T-cell (primary cell): ENCODE data around the gene ING5. TPM values are rescaled to one million over a fixed set of nuclear protein-coding genes. Genes with fewer than 3 reads are reported as not detected.

Source experiments
- ATAC-seq, 4 experiments: fragments of 200-7000 bp in 3 of 4; fragments of 150-1000 bp in 1 of 4; cut with Tn5 transposase; replicated peaks in 1 of 4; 1 replicate in 3 of 4; 2 replicates in 1 of 4; pipeline ENCODE4 v1.10.0; 2021; ENCODE audit warnings: moderate library complexity in 3 of 4, mild to moderate bottlenecking in 2 of 4, moderate number of reproducible peaks in 1 of 4
- CTCF ChIA-PET, 2 donors: fragments of 300-600 bp; sonication (Branson Sonifier 250); formaldehyde crosslinking; loops; one replicate each; lab custom pipeline; 2022; ENCODE audit warnings: antibody characterized with exemption in 2 of 2; lab: Charles Lee
- POLR2A ChIA-PET, 2 donors: fragments of 300-600 bp; sonication (Branson Sonifier 250); formaldehyde crosslinking; loops; one replicate each; lab custom pipeline; 2022; ENCODE audit warnings: antibody characterized with exemption in 2 of 2; lab: Charles Lee
- DNase-seq, 35 experiments: peaks; one replicate each; pipeline versions ENCODE4 v3.0.0 to v3.0.0-alpha.2; 2013 to 2023
- H3K27ac ChIP-seq: one replicate; pipeline ENCODE4 v1.5.1; 2013; ENCODE audit warnings: low read length
- H3K27me3 ChIP-seq, 2 experiments: replicated peaks in 1 of 2; 1 replicate in 1 of 2; 2 replicates in 1 of 2; pipeline versions ENCODE4 v1.6.1 to v1.7.0; 2013; ENCODE audit warnings: low read length in 1 of 2, mixed read lengths in 1 of 2; ENCODE audit not compliant: control insufficient read depth in 2 of 2, insufficient read depth in 2 of 2; ENCODE audit errors: extremely low read depth in 1 of 2
- H3K36me3 ChIP-seq, 2 donors: 1 replicate in 1 of 2; 2 replicates in 1 of 2; pipeline versions ENCODE4 v1.6.1 to v1.7.0; 2013; ENCODE audit warnings: low read length in 1 of 2; ENCODE audit not compliant: control insufficient read depth in 2 of 2, insufficient read depth in 1 of 2; ENCODE audit errors: extremely low read depth in 1 of 2
- H3K4me1 ChIP-seq, 2 experiments: 1 replicate in 1 of 2; 2 replicates in 1 of 2; pipeline versions ENCODE4 v1.6.1 to v1.7.0; 2013; ENCODE audit warnings: low read length in 2 of 2, mixed read lengths in 1 of 2; ENCODE audit not compliant: insufficient read depth in 2 of 2, control insufficient read depth in 1 of 2; ENCODE audit errors: extremely low read depth in 1 of 2
- H3K4me3 ChIP-seq, 2 donors: 1 replicate in 1 of 2; 2 replicates in 1 of 2; pipeline versions ENCODE4 v1.5.1 to v1.7.0; 2013; ENCODE audit warnings: mild to moderate bottlenecking in 2 of 2, low read length in 1 of 2, moderate library complexity in 1 of 2; ENCODE audit not compliant: control insufficient read depth in 1 of 2; ENCODE audit errors: extremely low read depth in 1 of 2
- H3K9me3 ChIP-seq: 2 replicates; pipeline ENCODE4 v1.7.0; 2013
- H3K27ac Mint-ChIP-seq, 2 donors: one replicate each; pipeline ENCODE4 v1.8.0; 2020 to 2021; ENCODE audit warnings: mild to moderate bottlenecking in 2 of 2, mixed read lengths in 2 of 2
- H3K27me3 Mint-ChIP-seq, 2 donors: one replicate each; pipeline ENCODE4 v1.8.0; 2021 to 2022; ENCODE audit warnings: mixed read lengths in 2 of 2
- H3K36me3 Mint-ChIP-seq: one replicate; pipeline ENCODE4 v1.8.0; 2021; ENCODE audit warnings: mixed read lengths
- H3K4me1 Mint-ChIP-seq, 3 donors: one replicate each; pipeline ENCODE4 v1.8.0; 2020 to 2022; ENCODE audit warnings: mixed read lengths in 3 of 3, mild to moderate bottlenecking in 1 of 3
- H3K4me3 Mint-ChIP-seq, 3 donors: one replicate each; pipeline ENCODE4 v1.8.0; 2020 to 2022; ENCODE audit warnings: mild to moderate bottlenecking in 3 of 3, mixed read lengths in 3 of 3, moderate library complexity in 3 of 3
- H3K9me3 Mint-ChIP-seq, 3 donors: one replicate each; pipeline ENCODE4 v1.8.0; 2020 to 2022; ENCODE audit warnings: mixed read lengths in 3 of 3
- WGBS: methylation state at CpG from one replicate; pipeline ENCODE4 v1.1.5; 2013; ENCODE audit warnings: missing lambda C conversion rate; ENCODE audit not compliant: insufficient coverage; 5-methylcytosine and 5-hydroxymethylcytosine counted together
- total RNA-seq, 35 experiments: library from RNA in 6 of 35; stranded (reverse) in 6 of 35; fragments of 120-200 nt in 1 of 35; gene quantifications; one replicate each; pipeline versions ENCODE4 v1.2.1 to v1.2.4 and lab custom pipeline; 2013 to 2026

Gene ING5
- 10 to 100 TPM; 63.0 to 98.0 (median 77.4) TPM for total RNA-seq
- total RNA-seq (2013): 48.8 TPM
- 51.4 to 178 (median 78.8) reads per million in 29 experiments for total RNA-seq (lab: John Stamatoyannopoulos, UW)

- under 1% methylated on average over 94 of the region's 96 CpGs for WGBS
- CTCF ChIA-PET: interaction anchor here (1.0 to 2.4 kb wide), 4 partner anchors 13 to 177 kb away, joined by 3 to 15 read pairs (median 6); partner anchors contain the start of gene DTYMK (in 1 of the 2)
- POLR2A ChIA-PET: interaction anchor here in 1 of 2 donors (0.5 to 0.6 kb wide), 2 partner anchors 33 to 143 kb away, joined by 3 read pairs; partner anchors contain the start of gene D2HGDH
- peaks cover 8 to 19% of the 10 kb centered on the region in 2 donors for H3K36me3 ChIP-seq
- Mint-ChIP-seq H3K27ac (peak within 1 kb of the TSS; percentile 86 to 87), H3K27me3 (no peaks in the 10 kb centered on the region), H3K9me3 (no peaks in the 10 kb centered on the region), H3K36me3 (peaks cover 11% of the 10 kb centered on the region), H3K4me3 (peak within 1 kb of the TSS; percentile 81 to 85 (median 84)), H3K4me1 (peaks cover 21 to 31% (median 26%) of the 10 kb centered on the region in 3 donors)
- peak; percentile 86 to 98 (median 95) for DNase-seq
- no peaks in the 10 kb centered on the region for H3K27me3 ChIP-seq
- no peaks in the 10 kb centered on the region for H3K9me3 ChIP-seq
- ATAC-seq: peak; percentile 75 to 79 (median 78)
- peaks cover 6 to 29% of the 10 kb centered on the region in 2 experiments for H3K4me1 ChIP-seq
- peak within 1 kb of the TSS; percentile 67 to 71 for H3K4me3 ChIP-seq
- peak within 1 kb of the TSS; percentile 62 for H3K27ac ChIP-seq
These were observed at the start of gene ING5 for GRCh38 chr2:241701399-241702154. Gene ING5 (plus strand): TSS chr2:241702039. CDS start chr2:241702066, 27 bp downstream.

GRCh38 chr2:241652142-241652541 lies 49.7 kb upstream of the ING5 start:
- no CpG with 5 or more reads among the region's 9 CpGs for WGBS
- Histone ChIP-seq H3K9me3 (no peaks in the 10 kb centered on the region), H3K27ac (no peak overlapping the region), H3K27me3 (no peaks in the 10 kb centered on the region), H3K4me3 (no peak overlapping the region), H3K4me1 (peaks cover 0 to 3% of the 10 kb centered on the region in 2 experiments), H3K36me3 (peaks cover 32 to 58% of the 10 kb centered on the region in 2 donors)
- H3K4me1 Mint-ChIP-seq: peaks cover 9 to 17% (median 15%) of the 10 kb centered on the region in 3 donors
- ChIA-PET CTCF (no interaction called here), POLR2A (no interaction called here)
- no peaks in the 10 kb centered on the region for H3K9me3 Mint-ChIP-seq
- H3K4me3 Mint-ChIP-seq: no peak overlapping the region
- H3K36me3 Mint-ChIP-seq: peaks cover 28% of the 10 kb centered on the region
- no peak overlapping the region for H3K27ac Mint-ChIP-seq
- no peak for DNase-seq
- no peak for ATAC-seq
- H3K27me3 Mint-ChIP-seq: no peaks in the 10 kb centered on the region

- Histone ChIP-seq H3K27ac (no peak overlapping the region), H3K4me3 (no peak overlapping the region), H3K36me3 (peaks cover 37 to 61% of the 10 kb centered on the region in 2 donors), H3K27me3 (no peaks in the 10 kb centered on the region), H3K9me3 (no peaks in the 10 kb centered on the region), H3K4me1 (peaks cover 0 to 3% of the 10 kb centered on the region in 2 experiments)
- H3K27me3 Mint-ChIP-seq: no peaks in the 10 kb centered on the region
- 97% methylated on average over 9 of the region's 9 CpGs for WGBS
- POLR2A ChIA-PET: no interaction called here
- peaks cover 9 to 17% (median 15%) of the 10 kb centered on the region in 3 donors for H3K4me1 Mint-ChIP-seq
- ATAC-seq: no peak
- no peak overlapping the region for H3K27ac Mint-ChIP-seq
- H3K4me3 Mint-ChIP-seq: no peak overlapping the region
- peaks cover 33% of the 10 kb centered on the region for H3K36me3 Mint-ChIP-seq
- CTCF ChIA-PET: no interaction called here
- H3K9me3 Mint-ChIP-seq: no peaks in the 10 kb centered on the region
- no peak for DNase-seq
These were observed 49.1 kb upstream of the ING5 start for GRCh38 chr2:241652722-241653121.

- peaks cover 37 to 66% of the 10 kb centered on the region in 2 donors for H3K36me3 ChIP-seq
- no peaks in the 10 kb centered on the region for H3K9me3 ChIP-seq
- no peaks in the 10 kb centered on the region for H3K9me3 Mint-ChIP-seq
- no peak overlapping the region for H3K4me3 Mint-ChIP-seq
- 95% methylated on average over 10 of the region's 13 CpGs for WGBS
- CTCF ChIA-PET: interaction anchor here in 1 of 2 donors (0.8 kb wide), 1 partner anchor 21 kb away, joined by 6 read pairs; no protein-coding TSS in a partner anchor
- H3K27ac Mint-ChIP-seq: no peak overlapping the region
- no peaks in the 10 kb centered on the region for H3K27me3 Mint-ChIP-seq
- H3K27me3 ChIP-seq: no peaks in the 10 kb centered on the region
- no peak for DNase-seq
- peaks cover 36% of the 10 kb centered on the region for H3K36me3 Mint-ChIP-seq
- POLR2A ChIA-PET: interaction anchor here in 1 of 2 donors (0.6 kb wide), 1 partner anchor 96 kb away, joined by 3 read pairs; no protein-coding TSS in a partner anchor
- peaks cover 9 to 14% (median 11%) of the 10 kb centered on the region in 3 donors for H3K4me1 Mint-ChIP-seq
- ATAC-seq: no peak
- H3K4me3 ChIP-seq: no peak overlapping the region
- no peak overlapping the region for H3K27ac ChIP-seq
- H3K4me1 ChIP-seq: peaks cover 0 to 3% of the 10 kb centered on the region in 2 experiments
These were observed 48.6 kb upstream of the ING5 start for GRCh38 chr2:241653210-241653750.

- WGBS: no CpG with 5 or more reads among the region's 12 CpGs
- Mint-ChIP-seq H3K27me3 (no peaks in the 10 kb centered on the region), H3K36me3 (peaks cover 43% of the 10 kb centered on the region), H3K9me3 (no peaks in the 10 kb centered on the region), H3K27ac (no peak overlapping the region), H3K4me3 (no peak overlapping the region), H3K4me1 (peaks cover 3 to 5% (median 3%) of the 10 kb centered on the region in 3 donors)
- no peaks in the 10 kb centered on the region for H3K27me3 ChIP-seq
- no peak overlapping the region for H3K4me3 ChIP-seq
- DNase-seq (no peak), ATAC-seq (no peak)
- H3K27ac ChIP-seq: no peak overlapping the region
- POLR2A ChIA-PET: no interaction called here
- H3K36me3 ChIP-seq: peaks cover 37 to 78% of the 10 kb centered on the region in 2 donors
- no peaks in the 10 kb centered on the region for H3K9me3 ChIP-seq
- H3K4me1 ChIP-seq: no peaks in the 10 kb centered on the region
- CTCF ChIA-PET: interaction anchor here in 1 of 2 donors (0.5 kb wide), 1 partner anchor 361 kb away, joined by 4 read pairs; no protein-coding TSS in a partner anchor
These were observed 47.3 kb upstream of the ING5 start for GRCh38 chr2:241654551-241654950.

GRCh38 chr2:241655516-241656189 lies 46.2 kb upstream of the ING5 start:
- ATAC-seq: no peak
- Mint-ChIP-seq H3K9me3 (no peaks in the 10 kb centered on the region), H3K27ac (no peak overlapping the region), H3K4me1 (peaks cover 0 to 5% (median 3%) of the 10 kb centered on the region in 3 donors), H3K36me3 (peaks cover 49% of the 10 kb centered on the region), H3K4me3 (no peak overlapping the region), H3K27me3 (no peaks in the 10 kb centered on the region)
- no peaks in the 10 kb centered on the region for H3K27me3 ChIP-seq
- H3K36me3 ChIP-seq: peaks cover 36 to 84% of the 10 kb centered on the region in 2 donors
- H3K4me3 ChIP-seq: no peak overlapping the region
- no peaks in the 10 kb centered on the region for H3K9me3 ChIP-seq
- POLR2A ChIA-PET: no interaction called here
- no peaks in the 10 kb centered on the region for H3K4me1 ChIP-seq
- DNase-seq: no peak
- CTCF ChIA-PET: no interaction called here
- no peak overlapping the region for H3K27ac ChIP-seq
- WGBS: 96% methylated on average over 17 of the region's 17 CpGs
